Posterior vena cava (tissue), 2 donors: Measurements from ENCODE around the gene CPNE7. TPM values are rescaled to one million over a fixed set of nuclear protein-coding genes. Genes with fewer than 3 reads are reported as not detected.
"Not testable (repeated sequence)": the region's sequence is repeated elsewhere in the genome, so short reads cannot be mapped to it uniquely, and the experiment has no call there.

Experiments
- DNase-seq: peaks from one replicate; pipeline ENCODE4 v3.0.0-alpha.2; 2020; ENCODE audit warnings: low spot score
- intact Hi-C, 2 donors: fragments of 100-400 bp; cut with DNase I; formaldehyde crosslinking; loops; one replicate each; pipeline versions ENCODE4 v1.14.1 to v1.14.2; 2022 to 2023
- total RNA-seq, 2 donors: library from RNA; stranded (reverse); fragmentation: NEBNext Ultra II Directional; extraction: Animal tissue kit (Norgen Biotek cat#: 25700); gene quantifications; one replicate each; pipeline ENCODE4 v1.2.1, GENCODE V29; 2021
- donor health status: DM: yes; HTN: yes; CAD: no.
- donor health status: DM: yes; HTN: yes; CAD: no.

CPNE7 gene
- total RNA-seq, 2 donors from 2014 or later: 0.71 TPM; not detected in 1

- no peak for DNase-seq
- intact Hi-C loops: no loop called here
Observed at GRCh38 chr16:89563639-89564392, 11.7 kb upstream of the CPNE7 start.

DNA sequence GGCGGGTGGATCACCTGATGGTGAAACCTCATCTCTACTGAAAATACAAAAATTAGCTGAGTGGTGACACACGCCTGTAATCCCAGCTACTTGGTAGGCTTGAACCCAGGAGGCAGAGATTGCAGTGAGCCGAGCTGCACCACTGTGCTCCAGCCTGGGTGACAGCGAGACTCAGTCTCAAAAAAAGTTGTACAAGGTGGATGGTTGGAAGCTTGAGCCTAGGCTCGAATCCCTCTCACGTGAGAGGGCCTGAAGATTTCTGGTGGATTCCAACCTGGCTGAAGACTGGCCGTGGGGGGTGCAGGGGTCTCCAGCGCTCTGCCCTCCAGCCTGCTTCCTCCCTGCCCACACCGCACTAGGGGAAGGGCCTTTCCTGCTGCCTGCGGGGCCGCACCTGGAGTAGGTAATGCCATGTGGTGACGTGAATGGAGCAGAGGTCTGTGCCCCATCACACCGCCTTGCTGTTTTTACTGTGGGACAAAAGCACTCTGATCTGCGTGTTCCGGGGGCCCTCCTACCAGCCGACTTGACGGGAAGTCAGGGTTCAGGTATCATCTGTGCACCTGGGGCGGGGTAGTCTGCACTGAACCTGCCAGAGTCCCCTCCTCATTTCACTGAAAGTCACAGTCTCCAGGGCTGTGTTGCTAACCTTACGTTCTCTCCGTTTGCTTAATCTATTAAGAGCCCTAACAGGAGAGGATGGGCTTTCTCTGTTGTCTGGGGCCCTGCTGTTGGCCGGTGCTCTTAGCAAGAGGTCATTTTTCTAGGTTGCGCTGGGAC is 10.9 kb upstream of the CPNE7 start:
- DNase-seq: no peak

GRCh38 chr16:89565256-89565505 is 10.4 kb upstream of the CPNE7 start:
- DNase-seq: no peak
- intact Hi-C loops: no loop called here

More for the DNA sequence above, 10.9 kb upstream of the CPNE7 start:
- intact Hi-C loops: no loop called here

GRCh38 chr16:89565506-89566372 is 9.8 kb upstream of the CPNE7 start:
- no peak for DNase-seq
- intact Hi-C loops: no loop called here

DNA sequence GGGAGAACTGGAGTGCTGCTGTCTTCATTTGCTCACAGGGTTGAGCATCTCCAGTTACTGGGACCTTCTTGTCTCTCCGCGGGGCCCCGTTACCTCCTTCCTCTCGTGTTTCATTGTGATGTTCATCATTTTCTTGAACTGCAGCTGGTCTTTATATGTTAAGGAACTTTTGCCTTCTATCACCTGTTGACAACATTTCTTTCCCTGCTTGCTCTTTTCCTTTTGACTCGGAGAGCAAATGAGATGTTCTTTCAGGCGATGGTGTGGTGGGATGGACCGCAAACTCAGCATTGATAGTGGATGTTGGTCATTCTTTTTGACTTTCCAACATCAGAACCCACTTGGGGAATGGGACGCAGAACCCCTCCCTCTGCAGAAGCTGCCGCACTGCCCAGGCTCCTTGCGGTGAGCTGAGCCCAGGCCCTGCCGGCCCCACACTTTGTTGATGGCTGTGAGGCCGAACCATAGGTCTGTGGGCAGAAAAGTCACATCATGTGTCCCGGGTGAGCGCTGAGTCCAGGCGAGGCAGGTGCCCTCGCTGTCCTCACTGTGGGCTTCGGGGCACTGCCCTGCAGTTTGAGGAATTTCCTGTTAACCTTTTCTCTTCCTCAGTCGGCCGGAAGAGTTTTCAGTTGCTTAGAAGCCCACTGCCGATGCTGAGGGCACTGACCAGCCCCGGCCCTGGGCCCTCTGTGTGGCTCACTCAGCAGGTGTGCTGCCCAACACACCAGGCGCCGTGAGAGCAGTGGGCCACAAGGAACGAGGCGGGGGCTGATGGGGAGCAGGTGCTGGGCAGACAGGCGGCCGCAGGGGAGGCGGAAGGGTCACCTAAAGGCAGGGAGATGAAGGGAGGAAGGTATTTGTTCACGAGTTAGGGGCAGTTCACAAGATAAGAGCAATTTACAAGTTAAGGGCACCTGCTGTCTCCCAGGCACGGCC is 7.6 kb upstream of the CPNE7 start:
- intact Hi-C loops: no loop called here
- DNase-seq: no peak

DNA sequence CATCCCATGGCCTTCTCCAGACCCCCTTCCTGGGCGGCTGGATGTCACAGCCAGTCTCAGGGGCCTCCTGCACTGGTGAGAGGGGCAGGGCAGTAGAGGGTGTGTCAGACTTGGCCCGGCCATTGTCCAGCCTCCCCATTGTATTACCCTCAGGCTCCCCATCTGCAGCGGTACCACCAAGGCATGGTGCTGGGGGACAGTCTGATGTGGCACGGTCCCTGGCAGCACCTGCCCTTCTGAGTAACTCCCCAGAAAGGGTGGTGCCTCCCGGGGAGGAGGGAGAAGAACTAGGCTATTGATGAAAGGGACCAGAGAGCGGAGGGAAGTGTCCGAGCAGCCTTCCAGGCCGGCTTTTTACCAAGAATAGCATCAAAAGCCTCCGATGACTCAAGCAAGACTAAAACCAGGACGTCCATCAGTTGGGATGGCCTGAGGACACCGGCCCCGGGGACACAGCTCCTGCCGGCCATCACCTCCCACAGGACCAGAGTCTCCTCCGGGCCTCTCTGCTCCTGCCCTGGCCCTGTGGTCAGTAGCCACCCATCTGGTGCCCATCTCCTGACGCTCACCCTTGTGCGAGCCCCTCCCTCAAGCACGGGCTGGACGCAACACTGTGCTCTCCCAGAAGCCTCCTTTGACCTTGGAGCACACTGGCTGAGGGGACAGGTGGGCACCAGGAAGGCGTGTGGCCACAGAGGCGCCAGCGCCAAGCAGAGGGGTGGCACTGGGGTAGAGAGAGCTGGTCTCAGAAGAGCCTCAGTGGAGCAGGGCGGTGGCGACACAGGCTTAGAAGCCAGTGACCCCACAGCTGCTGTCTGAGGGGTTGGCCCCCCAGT is 5.8 kb upstream of the CPNE7 start:
- DNase-seq: no peak
- intact Hi-C loops: loop anchor here in 1 of 2 donors (10.0 kb wide), 1 partner anchor 75 kb away; no protein-coding TSS in a partner anchor

- intact Hi-C loops: loop anchor here in 1 of 2 donors (10.0 kb wide), 1 partner anchor 74 kb away; no protein-coding TSS in a partner anchor
- DNase-seq: no peak
Observed at GRCh38 chr16:89570342-89570923, 5.1 kb upstream of the CPNE7 start.

- not testable (repeated sequence) for DNase-seq
- intact Hi-C loops: loop anchor here in 1 of 2 donors (10.0 kb wide), 1 partner anchor 74 kb away; no protein-coding TSS in a partner anchor
Observed at GRCh38 chr16:89570983-89571598, 4.5 kb upstream of the CPNE7 start.

GRCh38 chr16:89571636-89572035 is 3.9 kb upstream of the CPNE7 start:
- no peak for DNase-seq
- intact Hi-C loops: loop anchor here in 1 of 2 donors (10.0 kb wide), 1 partner anchor 73 kb away; no protein-coding TSS in a partner anchor

- intact Hi-C loops: loop anchor here in 1 of 2 donors (10.0 kb wide), 1 partner anchor 73 kb away; no protein-coding TSS in a partner anchor
- no peak for DNase-seq
Observed at GRCh38 chr16:89572073-89572484, 3.5 kb upstream of the CPNE7 start.

- no peak for DNase-seq
- intact Hi-C loops: loop anchor here in 1 of 2 donors (10.0 kb wide), 1 partner anchor 72 kb away; no protein-coding TSS in a partner anchor
Observed at GRCh38 chr16:89572485-89573205, 2.9 kb upstream of the CPNE7 start.

GRCh38 chr16:89573826-89574680 is 1.5 kb upstream of the CPNE7 start:
- intact Hi-C loops: loop anchor here in 1 of 2 donors (10.0 kb wide), 1 partner anchor 71 kb away; no protein-coding TSS in a partner anchor
- no peak for DNase-seq

GRCh38 chr16:89574681-89575246 is 794 bp upstream of the CPNE7 start:
- intact Hi-C loops: loop anchor here (5.0 to 10.0 kb wide), 2 partner anchors 68 to 70 kb away; no protein-coding TSS in a partner anchor

GRCh38 chr16:89576153-89577054 is 846 bp downstream of the CPNE7 start:
- DNase-seq: no peak
- intact Hi-C loops: loop anchor here (2.0 to 10.0 kb wide), 3 partner anchors 24 to 68 kb away; no protein-coding TSS in a partner anchor

More at GRCh38 chr16:89574681-89575246, 794 bp upstream of the CPNE7 start:
- peak; percentile 88 for DNase-seq
